Osteoblast (primary cell): ENCODE results near the gene MTARC1. TPM values are rescaled to one million over a fixed set of nuclear protein-coding genes. Genes with fewer than 3 reads are reported as not detected.
A peak's percentile ranks its signal among the peaks of the same experiment; 100 is the strongest.

ENCODE experiments used
- DNase-seq: peaks from one replicate; pipeline ENCODE4 v3.0.0; 2011; ENCODE audit warnings: low spot score, mixed read lengths; ENCODE audit not compliant: insufficient read length; ENCODE audit errors: missing footprints
- H2AFZ ChIP-seq: 2 replicates; pipeline ENCODE4 v1.6.0; 2011; ENCODE audit warnings: mild to moderate bottlenecking, low read length
- H3K27ac ChIP-seq: 2 replicates; pipeline ENCODE4 v1.5.1; 2011; ENCODE audit warnings: mild to moderate bottlenecking, low read depth, low read length, moderate library complexity
- H3K27me3 ChIP-seq: 2 replicates; pipeline ENCODE4 v1.6.0; 2012; ENCODE audit warnings: mild to moderate bottlenecking, control low read depth, inconsistent platforms, low read length, moderate library complexity; ENCODE audit not compliant: insufficient read depth
- H3K36me3 ChIP-seq: 2 replicates; pipeline ENCODE4 v1.5.1; 2011; ENCODE audit warnings: mild to moderate bottlenecking, low read length, control low read depth, moderate library complexity; ENCODE audit not compliant: insufficient read depth
- H3K4me1 ChIP-seq: 2 replicates; pipeline ENCODE4 v1.5.1; 2011; ENCODE audit warnings: mild to moderate bottlenecking, low read length, control low read depth, moderate library complexity; ENCODE audit not compliant: insufficient read depth
- H3K4me2 ChIP-seq: 2 replicates; pipeline ENCODE4 v1.6.0; 2011; ENCODE audit warnings: mild to moderate bottlenecking, low read length; ENCODE audit not compliant: insufficient read depth
- H3K4me3 ChIP-seq: fragments of 200-600 bp; sonication (generic); 3 replicates; pipeline ENCODE4 v1.5.1; 2012; ENCODE audit warnings: mild to moderate bottlenecking, low read length, inconsistent platforms; ENCODE audit not compliant: insufficient read depth
- H3K79me2 ChIP-seq: 2 replicates; pipeline ENCODE4 v1.6.0; 2012; ENCODE audit warnings: mild to moderate bottlenecking, low read length, control low read depth, inconsistent platforms; ENCODE audit not compliant: insufficient read depth
- H3K9me3 ChIP-seq: 2 replicates; pipeline ENCODE4 v1.5.1; 2011; ENCODE audit warnings: low read depth, low read length, control low read depth
- H4K20me1 ChIP-seq: 2 replicates; pipeline ENCODE4 v1.6.0; 2012; ENCODE audit warnings: mild to moderate bottlenecking, low read length, control low read depth; ENCODE audit not compliant: insufficient read depth
- total RNA-seq: library from RNA; depleted of rRNA; stranded (reverse); fragments of >200 nt; gene quantifications from 2 replicates; pipeline ENCODE4 v1.2.3, GENCODE V29; 2012
- TF ChIP-seq, protein P1 (sequence below): IDR thresholded peaks from 2 replicates; pipeline ENCODE4 v1.5.1; 2011; ENCODE audit warnings: mild to moderate bottlenecking, low read depth, low read length, moderate library complexity; ENCODE audit errors: extremely low read depth

MTARC1 gene
- total RNA-seq, 1 donor: 2.9 TPM

DNA sequence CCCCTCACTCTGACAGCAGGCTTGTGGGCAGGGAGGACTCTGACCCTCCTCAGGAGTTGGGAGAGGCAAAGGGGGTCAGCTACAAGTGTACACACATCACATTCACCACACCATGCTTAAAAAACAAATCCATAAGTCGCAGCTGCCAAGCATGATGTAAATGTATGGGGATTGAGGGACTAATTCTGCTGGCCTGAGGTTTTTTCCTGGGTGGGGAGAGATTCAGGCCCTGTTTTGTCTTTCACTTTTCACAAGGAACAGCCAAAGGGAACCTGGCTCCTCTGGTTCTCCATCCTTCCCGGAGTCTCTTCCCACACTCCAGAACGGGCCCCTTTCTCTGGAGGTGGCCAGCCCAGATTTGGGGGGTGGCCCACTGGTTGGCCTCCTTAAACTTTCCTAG is 39.9 kb upstream of the MTARC1 start:
- H3K27ac ChIP-seq: no peak overlapping the region
- no peak overlapping the region for H3K4me2 ChIP-seq
- no peaks in the 10 kb centered on the region for H3K27me3 ChIP-seq
- H3K4me3 ChIP-seq: no peak overlapping the region
- TF ChIP-seq, protein P1, sequence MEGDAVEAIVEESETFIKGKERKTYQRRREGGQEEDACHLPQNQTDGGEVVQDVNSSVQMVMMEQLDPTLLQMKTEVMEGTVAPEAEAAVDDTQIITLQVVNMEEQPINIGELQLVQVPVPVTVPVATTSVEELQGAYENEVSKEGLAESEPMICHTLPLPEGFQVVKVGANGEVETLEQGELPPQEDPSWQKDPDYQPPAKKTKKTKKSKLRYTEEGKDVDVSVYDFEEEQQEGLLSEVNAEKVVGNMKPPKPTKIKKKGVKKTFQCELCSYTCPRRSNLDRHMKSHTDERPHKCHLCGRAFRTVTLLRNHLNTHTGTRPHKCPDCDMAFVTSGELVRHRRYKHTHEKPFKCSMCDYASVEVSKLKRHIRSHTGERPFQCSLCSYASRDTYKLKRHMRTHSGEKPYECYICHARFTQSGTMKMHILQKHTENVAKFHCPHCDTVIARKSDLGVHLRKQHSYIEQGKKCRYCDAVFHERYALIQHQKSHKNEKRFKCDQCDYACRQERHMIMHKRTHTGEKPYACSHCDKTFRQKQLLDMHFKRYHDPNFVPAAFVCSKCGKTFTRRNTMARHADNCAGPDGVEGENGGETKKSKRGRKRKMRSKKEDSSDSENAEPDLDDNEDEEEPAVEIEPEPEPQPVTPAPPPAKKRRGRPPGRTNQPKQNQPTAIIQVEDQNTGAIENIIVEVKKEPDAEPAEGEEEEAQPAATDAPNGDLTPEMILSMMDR: no peak
- H3K36me3 ChIP-seq: no peaks in the 10 kb centered on the region
- H4K20me1 ChIP-seq: no peaks in the 10 kb centered on the region
- H3K4me1 ChIP-seq: peaks cover 14% of the 10 kb centered on the region
- H3K9me3 ChIP-seq: no peaks in the 10 kb centered on the region
- peaks cover 6% of the 10 kb centered on the region for H3K79me2 ChIP-seq
- no peak for DNase-seq
- no peak overlapping the region for H2AFZ ChIP-seq

DNA sequence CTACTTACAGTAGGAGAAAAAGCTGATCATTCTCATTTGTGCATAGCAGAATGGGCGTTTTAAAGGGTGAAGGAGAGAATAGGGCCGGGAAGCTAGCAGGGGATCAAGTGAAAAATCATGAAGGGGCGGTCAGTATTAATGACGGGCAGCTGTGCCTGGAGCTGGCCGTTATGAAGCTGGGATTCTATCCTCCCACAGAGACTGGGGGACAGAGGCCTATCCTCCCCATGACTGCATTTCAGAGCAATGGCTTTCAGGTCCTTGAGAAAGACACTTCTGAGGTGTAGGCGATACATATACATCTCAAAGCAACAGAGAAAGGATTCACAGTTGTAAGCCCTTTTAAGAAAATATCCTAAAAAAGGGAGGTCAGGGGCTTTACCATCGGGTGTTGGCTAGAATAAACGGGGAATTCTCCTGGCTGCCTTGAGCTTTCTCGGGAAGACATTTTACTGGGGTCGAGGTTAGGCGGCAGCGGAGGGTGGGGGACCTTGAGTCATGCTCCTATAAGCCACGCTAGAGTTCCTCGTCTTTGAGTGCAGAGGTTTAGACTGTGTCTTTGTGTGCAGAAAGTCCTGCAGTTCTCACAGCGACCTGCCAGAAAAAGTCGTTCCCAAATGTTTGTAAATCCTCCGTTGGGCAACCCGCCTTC is 39.1 kb upstream of the MTARC1 start:
- Histone ChIP-seq H3K27me3 (no peaks in the 10 kb centered on the region), H4K20me1 (no peaks in the 10 kb centered on the region), H3K36me3 (no peaks in the 10 kb centered on the region), H3K27ac (no peak overlapping the region), H3K4me1 (peaks cover 14% of the 10 kb centered on the region), H2AFZ (peak overlapping the region; percentile 86), H3K4me3 (peak overlapping the region; percentile 81), H3K79me2 (peaks cover 6% of the 10 kb centered on the region), H3K9me3 (no peaks in the 10 kb centered on the region), H3K4me2 (peak overlapping the region; percentile 80)
- TF ChIP-seq, protein P1: no peak
- DNase-seq: peak; percentile 79

DNA sequence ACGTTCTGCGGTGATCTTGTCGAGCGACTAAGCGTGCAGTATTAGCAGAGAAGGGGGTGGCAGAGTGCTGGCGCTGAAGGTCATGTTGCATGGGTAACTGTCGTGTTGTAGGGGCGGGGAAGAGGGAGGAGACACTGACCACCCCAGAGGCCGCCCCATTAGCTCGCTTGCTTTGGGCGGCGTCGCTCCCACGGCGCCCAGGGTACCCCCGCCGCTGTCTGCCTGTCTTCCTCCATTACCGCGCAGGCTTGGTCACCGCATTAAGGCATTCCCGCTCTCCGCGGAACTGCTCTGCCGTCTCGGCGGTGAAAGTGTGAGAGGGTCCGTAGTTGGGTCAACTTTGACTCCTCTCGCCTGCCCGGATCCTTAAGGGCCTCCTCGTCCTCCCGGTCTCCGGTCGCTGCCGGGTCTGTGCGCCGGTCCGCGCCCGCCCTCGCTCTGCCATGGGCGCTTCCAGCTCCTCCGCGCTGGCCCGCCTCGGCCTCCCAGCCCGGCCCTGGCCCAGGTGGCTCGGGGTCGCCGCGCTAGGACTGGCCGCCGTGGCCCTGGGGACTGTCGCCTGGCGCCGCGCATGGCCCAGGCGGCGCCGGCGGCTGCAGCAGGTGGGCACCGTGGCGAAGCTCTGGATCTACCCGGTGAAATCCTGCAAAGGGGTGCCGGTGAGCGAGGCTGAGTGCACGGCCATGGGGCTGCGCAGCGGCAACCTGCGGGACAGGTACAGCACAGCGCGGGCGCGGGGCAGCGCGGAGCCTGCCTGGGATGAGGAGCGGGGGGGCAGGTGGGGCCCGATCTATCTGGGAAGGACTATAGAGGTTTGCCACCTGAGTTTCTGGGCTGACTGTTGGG is 38.4 kb upstream of the MTARC1 start, which contains the start of gene MTARC2:
Gene MTARC2 (plus strand): TSS at position 234 of the 846 bp plus-strand sequence. CDS start 210 bp downstream, at position 444.
- Histone ChIP-seq H3K4me3 (peak within 1 kb of the TSS; percentile 81), H2AFZ (peak within 1 kb of the TSS; percentile 86), H3K9me3 (no peaks in the 10 kb centered on the region), H3K27ac (peak within 1 kb of the TSS; percentile 43), H3K4me2 (peak within 1 kb of the TSS; percentile 80), H3K79me2 (peaks cover 6% of the 10 kb centered on the region), H4K20me1 (no peaks in the 10 kb centered on the region), H3K4me1 (peaks cover 14% of the 10 kb centered on the region), H3K27me3 (no peaks in the 10 kb centered on the region), H3K36me3 (no peaks in the 10 kb centered on the region)
- peak; percentile 92 for DNase-seq
- TF ChIP-seq, protein P1: no peak

DNA sequence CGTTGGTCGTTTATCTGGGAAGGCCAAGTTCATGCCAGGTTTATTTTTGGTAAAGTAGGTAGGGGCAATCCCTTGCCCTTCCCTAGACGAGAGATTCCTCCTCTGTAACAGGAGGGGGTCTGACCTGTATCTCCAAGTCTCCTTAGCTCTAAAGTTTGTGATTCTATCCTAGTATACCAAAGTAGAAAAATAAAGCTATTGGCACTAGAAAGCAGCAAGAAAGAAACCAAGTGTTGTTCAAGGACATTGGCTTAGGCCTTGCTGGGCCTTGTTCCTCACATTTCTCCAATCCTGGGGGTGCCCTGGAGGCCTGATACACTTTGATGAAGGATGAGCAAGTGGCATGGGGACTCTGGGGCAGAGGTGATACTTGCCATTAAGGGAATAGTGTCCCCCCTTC is 37.8 kb upstream of the MTARC1 start:
- Histone ChIP-seq H2AFZ (peak overlapping the region; percentile 86), H3K4me1 (peaks cover 14% of the 10 kb centered on the region), H4K20me1 (no peaks in the 10 kb centered on the region), H3K27me3 (no peaks in the 10 kb centered on the region), H3K4me2 (peak overlapping the region; percentile 80), H3K4me3 (peak overlapping the region; percentile 81), H3K9me3 (no peaks in the 10 kb centered on the region), H3K27ac (no peak overlapping the region), H3K79me2 (peaks cover 6% of the 10 kb centered on the region), H3K36me3 (no peaks in the 10 kb centered on the region)
- TF ChIP-seq, protein P1: no peak
- no peak for DNase-seq
